GM04504 (cell line): ENCODE results near the gene TGM2.
A peak's percentile ranks its signal among the peaks of the same experiment; 100 is the strongest.

Source experiments
- DNase-seq: peaks from one replicate; pipeline ENCODE4 v3.0.0-alpha.2; 2012; ENCODE audit warnings: low read depth

Gene TGM2

DNA sequence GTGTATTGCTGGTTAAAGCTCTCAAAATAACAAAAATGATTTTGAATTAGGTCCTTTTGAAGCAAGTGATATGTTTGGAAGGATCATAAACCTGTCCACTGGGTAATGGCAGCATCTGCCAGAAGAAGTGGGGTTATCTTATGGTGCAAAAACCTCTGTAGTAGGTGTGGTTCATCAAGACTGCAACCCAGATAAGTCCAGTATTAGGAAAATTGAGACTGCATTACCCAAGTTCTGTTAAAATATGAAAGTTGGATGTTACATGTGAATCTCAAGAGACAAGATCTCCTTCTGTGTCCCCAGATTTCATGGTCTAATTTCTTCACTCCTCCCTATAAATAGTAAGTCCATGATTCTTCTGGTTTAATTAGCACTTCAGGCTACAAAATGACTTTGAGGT, 72.2 kb downstream of the TGM2 start:
- no peak for DNase-seq

- DNase-seq, result no peak
Measured at GRCh38 chr20:38092260-38092857, 72.7 kb downstream of the TGM2 start.

GRCh38 chr20:38091441-38092216, 73.4 kb downstream of the TGM2 start:
- DNase-seq, result no peak

GRCh38 chr20:38090061-38090460, 75.0 kb downstream of the TGM2 start:
- no peak for DNase-seq

DNA sequence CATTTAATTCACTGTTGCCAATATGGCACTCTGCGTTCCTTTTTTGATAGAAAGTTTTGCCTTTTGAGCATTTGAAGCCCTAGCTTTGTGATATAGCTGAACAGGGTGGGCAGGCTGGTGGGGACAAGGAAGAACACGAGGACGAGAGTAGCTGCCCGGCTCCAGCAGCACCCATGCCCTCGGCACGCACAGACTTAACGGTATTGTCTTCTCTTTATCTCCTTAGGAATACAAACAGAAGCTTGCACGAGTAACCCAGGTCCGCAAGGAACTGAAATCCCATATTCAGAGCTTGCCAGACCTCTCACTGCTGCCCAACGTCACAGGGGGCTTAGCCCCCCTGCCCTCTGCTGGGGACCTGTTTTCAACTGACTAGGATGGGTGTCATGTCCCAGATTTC, 75.6 kb downstream of the TGM2 start:
- no peak for DNase-seq

DNA sequence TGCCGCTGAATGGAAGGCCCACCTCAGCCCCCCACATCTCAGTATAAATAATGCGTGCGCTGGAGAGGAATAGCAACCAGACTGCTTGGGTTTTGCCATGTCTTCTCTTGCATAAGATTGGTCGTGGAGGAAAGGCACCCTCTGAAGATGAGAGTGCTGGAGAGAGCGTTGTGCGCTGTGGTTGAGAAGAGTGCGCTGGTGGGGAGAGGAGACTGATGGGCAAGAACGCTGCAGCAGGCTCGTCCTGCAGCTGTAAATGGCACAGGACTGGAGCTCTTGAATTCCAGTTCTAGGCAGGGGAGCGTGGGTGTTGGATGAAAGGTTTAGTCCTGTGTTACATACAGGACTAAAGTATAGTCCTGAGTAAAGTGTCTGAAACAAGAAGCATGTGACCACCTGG, 80.0 kb downstream of the TGM2 start:
- no peak for DNase-seq

DNA sequence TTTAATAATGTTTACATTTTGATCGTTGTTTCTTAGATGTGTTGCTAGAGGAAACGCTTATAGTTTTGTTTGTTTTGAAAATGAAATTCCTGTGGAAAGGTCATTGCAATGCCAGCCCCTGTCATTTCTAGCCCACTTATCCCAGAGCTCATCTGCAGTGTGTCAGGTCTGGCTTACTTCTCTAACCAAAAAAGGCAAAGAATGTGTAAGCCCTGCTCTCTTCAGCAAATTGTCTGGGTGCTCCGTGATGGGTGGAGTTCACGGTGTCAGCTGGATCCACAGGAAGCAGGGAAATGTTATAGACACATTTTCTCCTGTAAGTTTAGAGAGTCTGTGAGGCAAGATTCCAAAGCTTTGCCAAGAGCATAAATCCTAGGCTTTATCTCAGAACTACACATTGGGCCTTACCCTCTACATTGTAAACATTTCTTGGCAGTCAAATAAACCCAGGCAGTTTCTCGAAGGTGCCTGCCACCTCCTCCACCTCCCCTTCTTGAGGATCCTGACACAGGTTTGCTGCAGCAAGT, 80.6 kb downstream of the TGM2 start:
- DNase-seq, result peak; percentile 26

DNA sequence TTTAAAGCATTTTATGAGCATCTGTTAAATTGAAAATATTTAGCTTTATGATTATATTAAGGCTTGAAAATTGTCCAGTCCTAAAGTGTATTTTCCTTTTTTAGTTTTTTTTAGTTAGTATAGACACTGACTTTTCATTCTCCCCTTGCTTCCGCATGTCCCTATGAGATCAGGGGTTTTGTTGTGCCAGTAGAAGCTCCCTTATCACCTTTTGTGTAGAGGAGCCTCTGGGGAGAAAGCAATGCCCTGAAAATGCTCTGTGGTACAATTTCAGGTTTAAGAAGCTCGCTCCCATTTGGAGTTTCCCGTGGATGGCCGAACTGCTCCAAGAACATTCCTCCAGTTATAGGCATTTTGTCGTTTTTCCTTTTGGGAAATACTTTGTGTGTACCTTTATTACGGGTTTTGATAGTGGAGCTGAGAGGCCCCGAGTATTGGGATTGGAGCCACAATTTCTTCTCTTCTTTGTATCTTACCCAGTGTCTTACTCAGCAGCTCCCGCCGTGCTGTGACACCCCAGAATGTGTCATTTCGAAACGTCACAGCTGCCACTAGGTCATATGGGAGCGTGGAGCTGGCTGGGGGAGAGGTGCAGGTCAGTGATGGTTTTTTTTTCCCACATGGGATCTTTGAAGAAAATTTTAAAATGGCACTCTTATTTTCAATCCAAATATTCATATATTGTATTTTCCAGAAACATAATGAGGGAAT, 81.6 kb downstream of the TGM2 start:
- no peak for DNase-seq

GRCh38 chr20:38082894-38083293, 82.2 kb downstream of the TGM2 start:
- no peak for DNase-seq

GRCh38 chr20:38081575-38081974, 83.5 kb downstream of the TGM2 start:
- DNase-seq, result no peak

DNA sequence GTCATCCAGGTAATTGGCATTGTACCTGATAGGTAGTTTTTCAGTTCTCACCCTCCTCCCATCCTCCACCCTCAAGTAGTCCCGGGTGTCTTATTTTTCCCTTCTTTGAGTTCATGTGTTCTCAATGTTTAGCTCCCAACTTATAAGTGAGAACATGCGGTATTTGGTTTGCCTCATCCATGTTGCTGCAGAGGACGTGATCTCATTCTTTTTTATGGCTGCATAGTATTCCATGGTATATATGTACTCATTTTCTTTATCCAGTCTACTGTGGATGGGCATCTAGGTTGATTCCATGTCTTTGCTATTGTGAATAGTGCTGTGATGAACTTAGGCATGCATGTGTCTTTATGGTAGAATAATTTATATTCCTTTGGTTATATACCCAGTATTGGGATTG, 85.7 kb downstream of the TGM2 start:
- DNase-seq, result no peak

DNA sequence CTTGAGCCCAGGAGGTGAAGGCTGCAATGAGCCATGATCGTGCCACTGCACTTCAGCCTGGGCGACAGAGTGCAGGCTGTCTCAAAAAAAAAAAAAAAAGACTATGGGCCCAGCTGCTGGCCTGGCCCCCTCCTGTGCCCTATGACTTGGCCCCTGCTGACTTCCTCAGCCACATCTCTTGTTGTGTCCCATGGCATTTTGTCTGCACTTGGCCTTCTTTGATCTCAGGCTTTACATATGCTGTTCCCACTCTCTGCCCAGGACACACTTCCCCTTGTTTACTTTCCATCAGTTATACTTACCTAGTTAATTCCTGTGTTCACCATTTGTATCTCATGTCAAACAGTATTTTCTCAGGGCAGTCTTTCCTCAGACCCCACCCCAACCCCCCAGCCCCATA, 87.0 kb downstream of the TGM2 start:
- no peak for DNase-seq
